ENCODE data around the gene CACNB1. TPM values are rescaled to one million over a fixed set of nuclear protein-coding genes. Genes with fewer than 3 reads are reported as not detected.

Gene CACNB1
- total and polyA plus RNA-seq, 10 of the 15 experiments (the other 5 are each of a cell fraction or from before 2014, with no cell fraction given), result 0.06 to 15.6 (median 6.3) TPM

DNA sequence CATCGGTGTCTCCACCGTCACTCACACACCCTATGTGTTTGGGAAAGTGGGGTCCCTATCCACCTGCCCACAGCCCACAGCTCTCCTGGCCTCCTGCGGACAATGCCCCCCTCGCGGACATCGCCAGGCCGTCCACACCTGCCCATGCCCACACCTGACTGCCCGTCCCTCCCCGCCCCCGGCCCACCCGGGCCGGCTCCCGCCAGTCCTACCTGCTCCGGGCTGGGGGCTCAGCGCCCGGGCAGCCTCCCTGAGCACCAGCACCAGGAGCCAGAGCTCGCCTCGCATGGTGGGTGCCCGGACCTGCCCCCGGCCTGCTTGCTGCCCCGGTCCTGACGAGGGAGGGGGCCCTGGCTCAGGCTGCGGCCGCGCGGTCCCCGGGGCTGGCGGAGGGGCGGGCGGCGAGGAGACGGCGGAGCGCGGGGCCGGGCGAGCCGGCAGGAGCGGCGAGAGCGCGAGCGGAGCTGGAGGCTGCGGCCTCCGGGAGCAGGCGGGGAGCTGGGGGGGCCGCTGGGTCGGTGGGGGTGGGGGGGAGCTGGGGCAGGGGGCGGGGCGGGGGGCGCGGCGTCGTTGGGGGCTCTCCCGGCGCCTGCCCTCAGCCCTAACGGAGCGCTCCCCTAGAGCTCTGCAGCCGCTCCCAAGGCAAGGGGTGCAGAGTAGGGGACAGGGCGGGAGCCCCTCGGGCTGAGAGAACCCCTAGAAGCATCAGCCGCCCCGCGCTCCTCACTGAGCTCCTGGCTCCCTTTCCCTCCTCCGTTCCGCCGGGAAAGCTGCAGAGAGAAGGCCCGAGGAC lies 46.1 kb downstream of the CACNB1 start, which contains the start of gene PLXDC1:
TSS of gene PLXDC1 (minus strand) at position 488 of the 793 bp plus-strand sequence. CDS start at position 288, 200 bp downstream.
- ChIA-PET RAD21 (ENCODE audit: unreplicated experiment) (interaction anchor here (0.7 to 3.9 kb wide), 5 partner anchors 12 to 167 kb away, joined by 3 to 142 read pairs (median 10); no protein-coding TSS in a partner anchor), SMC1A (ENCODE audit: uncharacterized antibody, unreplicated experiment) (interaction anchor here (3.2 to 4.2 kb wide), 3 partner anchors 13 to 167 kb away, joined by 18 to 117 read pairs (median 47); partner anchors contain the start of gene ARL5C), CTCF (interaction anchor here (0.8 to 5.9 kb wide), 8 partner anchors 14 to 279 kb away, joined by 3 to 208 read pairs (median 5); partner anchors contain the start of gene ARL5C), POLR2A (interaction anchor here (1.1 kb wide), 1 partner anchor 32 kb away, joined by 5 read pairs; no protein-coding TSS in a partner anchor)
- TF ChIP-seq, protein P1, sequence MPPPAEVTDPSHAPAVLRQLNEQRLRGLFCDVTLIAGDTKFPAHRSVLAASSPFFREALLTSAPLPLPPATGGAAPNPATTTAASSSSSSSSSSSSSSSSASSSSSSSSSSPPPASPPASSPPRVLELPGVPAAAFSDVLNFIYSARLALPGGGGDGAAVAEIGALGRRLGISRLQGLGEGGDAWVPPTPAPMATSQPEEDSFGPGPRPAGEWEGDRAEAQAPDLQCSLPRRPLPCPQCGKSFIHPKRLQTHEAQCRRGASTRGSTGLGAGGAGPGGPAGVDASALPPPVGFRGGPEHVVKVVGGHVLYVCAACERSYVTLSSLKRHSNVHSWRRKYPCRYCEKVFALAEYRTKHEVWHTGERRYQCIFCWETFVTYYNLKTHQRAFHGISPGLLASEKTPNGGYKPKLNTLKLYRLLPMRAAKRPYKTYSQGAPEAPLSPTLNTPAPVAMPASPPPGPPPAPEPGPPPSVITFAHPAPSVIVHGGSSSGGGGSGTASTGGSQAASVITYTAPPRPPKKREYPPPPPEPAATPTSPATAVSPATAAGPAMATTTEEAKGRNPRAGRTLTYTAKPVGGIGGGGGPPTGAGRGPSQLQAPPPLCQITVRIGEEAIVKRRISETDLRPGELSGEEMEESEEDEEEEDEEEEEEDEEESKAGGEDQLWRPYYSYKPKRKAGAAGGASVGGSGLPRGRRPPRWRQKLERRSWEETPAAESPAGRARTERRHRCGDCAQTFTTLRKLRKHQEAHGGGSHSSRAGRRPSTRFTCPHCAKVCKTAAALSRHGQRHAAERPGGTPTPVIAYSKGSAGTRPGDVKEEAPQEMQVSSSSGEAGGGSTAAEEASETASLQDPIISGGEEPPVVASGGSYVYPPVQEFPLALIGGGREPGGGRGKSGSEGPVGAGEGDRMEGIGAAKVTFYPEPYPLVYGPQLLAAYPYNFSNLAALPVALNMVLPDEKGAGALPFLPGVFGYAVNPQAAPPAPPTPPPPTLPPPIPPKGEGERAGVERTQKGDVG (CRISPR knock-in tag; IDR thresholded peaks at IDR 0.05), result no peak
- TF ChIP-seq STAT3 (IDR thresholded peaks at IDR 0.05; ENCODE audit: low read depth, low read length) (no peak), PAX5 (IDR thresholded peaks at IDR 0.05; ENCODE audit: borderline replicate concordance, low read depth, low read length) (no peak), SUZ12 (IDR thresholded peaks at IDR 0.05; ENCODE audit: unreplicated experiment) (peak; percentile 99)
- TF ChIP-seq, protein P2, sequence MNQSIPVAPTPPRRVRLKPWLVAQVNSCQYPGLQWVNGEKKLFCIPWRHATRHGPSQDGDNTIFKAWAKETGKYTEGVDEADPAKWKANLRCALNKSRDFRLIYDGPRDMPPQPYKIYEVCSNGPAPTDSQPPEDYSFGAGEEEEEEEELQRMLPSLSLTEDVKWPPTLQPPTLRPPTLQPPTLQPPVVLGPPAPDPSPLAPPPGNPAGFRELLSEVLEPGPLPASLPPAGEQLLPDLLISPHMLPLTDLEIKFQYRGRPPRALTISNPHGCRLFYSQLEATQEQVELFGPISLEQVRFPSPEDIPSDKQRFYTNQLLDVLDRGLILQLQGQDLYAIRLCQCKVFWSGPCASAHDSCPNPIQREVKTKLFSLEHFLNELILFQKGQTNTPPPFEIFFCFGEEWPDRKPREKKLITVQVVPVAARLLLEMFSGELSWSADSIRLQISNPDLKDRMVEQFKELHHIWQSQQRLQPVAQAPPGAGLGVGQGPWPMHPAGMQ (IDR thresholded peaks at IDR 0.05; ENCODE audit: borderline replicate concordance), result no peak
- H3K4me2 ChIP-seq (ENCODE audit: control insufficient read depth, insufficient read depth), result peak within 1 kb of the TSS; percentile 98; the same call in 1 of the 2 replicates
- FAIRE-seq (no peak), ATAC-seq (no peak), DNase-seq (ENCODE audit: low read depth, low spot score) (no peak)
- no peak within 1 kb of the TSS for H3K27ac ChIP-seq (ENCODE audit: control insufficient read depth, insufficient read depth)
- no peaks in the 10 kb centered on the region for H3K9me3 ChIP-seq (replicated peaks; ENCODE audit: control insufficient read depth, insufficient read depth, low read length)
- no peak within 1 kb of the TSS for H2AFZ ChIP-seq (ENCODE audit: control insufficient read depth, low read depth, low read length)
- H3K9ac ChIP-seq (ENCODE audit: control insufficient read depth, insufficient read depth, low read length), result no peak within 1 kb of the TSS
- H3K36me3 ChIP-seq (ENCODE audit: control insufficient read depth in 2 of 2, insufficient read depth in 2 of 2, low read length in 1 of 2), result no peaks in the 10 kb centered on the region
- peaks cover 5 to 13% of the 10 kb centered on the region in 2 experiments for H3K27me3 ChIP-seq (replicated peaks in 1 of 2; ENCODE audit: control insufficient read depth in 2 of 2, insufficient read depth in 2 of 2, low read length in 1 of 2)
- WGBS (ENCODE audit: insufficient coverage, insufficient replicate concordance, low lambda C conversion rate, missing lambda C conversion rate), result 10% methylated on average over 23 of the region's 68 CpGs
- H3K4me3 ChIP-seq, result peak within 1 kb of the TSS; percentile 87; the same call in 1 of the 2 replicates
- peaks cover 8% of the 10 kb centered on the region for H3K4me1 ChIP-seq (ENCODE audit: control insufficient read depth, insufficient read depth, low read length)
- no peaks in the 10 kb centered on the region for H3K79me2 ChIP-seq (ENCODE audit: control insufficient read depth, insufficient read depth, low read length)
- in situ Hi-C loops (cut with MboI) (loop anchor here (5.0 to 10.0 kb wide), 2 partner anchors 164 to 397 kb away; partner anchors contain the start of gene PSMB3), intact Hi-C loops (cut with micrococcal nuclease; ENCODE audit: unreplicated experiment) (loop anchor here (5.0 kb wide), 3 partner anchors 91 to 354 kb away; partner anchors contain the start of gene PIP4K2B)
- H4K20me1 ChIP-seq (ENCODE audit: control insufficient read depth, insufficient read depth), result no peaks in the 10 kb centered on the region
- no TSS peak for BruUV-seq (replicated peaks)
